ENCODE data around the gene ODF2. TPM values are rescaled to one million over a fixed set of nuclear protein-coding genes. Genes with fewer than 3 reads are reported as not detected.
A peak's percentile ranks its signal among the peaks of the same experiment; 100 is the strongest.

ODF2 gene
- total RNA-seq, 1 experiment from 2014 or later = 31.2 TPM

DNA sequence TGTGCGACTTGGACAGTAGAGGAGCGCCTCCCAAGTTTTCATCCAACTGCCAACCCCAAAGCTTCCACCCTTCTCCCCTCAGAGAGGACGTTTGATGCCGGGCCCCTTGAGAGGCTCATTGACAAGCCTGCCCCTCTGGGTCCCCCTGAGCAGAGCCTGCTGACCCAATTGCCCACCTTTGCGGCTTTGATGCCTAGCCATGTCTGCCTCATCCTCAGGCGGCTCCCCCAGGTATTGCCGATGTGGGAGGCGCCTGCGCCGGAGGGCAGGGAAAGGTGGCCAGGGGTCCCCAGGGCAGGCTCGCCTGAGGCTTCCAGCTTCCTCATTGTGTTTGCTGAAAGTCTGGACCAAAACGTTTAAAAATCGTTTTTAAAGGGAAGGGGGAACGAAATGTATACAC, 1.4 kb downstream of the ODF2 start:
- POLR2A ChIA-PET (ENCODE audit: unreplicated experiment) = no interaction called here
- TF ChIP-seq EZH2phosphoT487 (IDR thresholded peaks at IDR 0.05; ENCODE audit: borderline replicate concordance, low read length) = no peak
- TF ChIP-seq EZH2 (IDR thresholded peaks at IDR 0.05; ENCODE audit: low read length, unreplicated experiment) = no peak
- no peak for TF ChIP-seq CTCF (conservative IDR thresholded peaks at IDR 0.05; ENCODE audit: low read depth, low read length)
- no peak overlapping the region for H3K27ac ChIP-seq (ENCODE audit: low read length)

DNA sequence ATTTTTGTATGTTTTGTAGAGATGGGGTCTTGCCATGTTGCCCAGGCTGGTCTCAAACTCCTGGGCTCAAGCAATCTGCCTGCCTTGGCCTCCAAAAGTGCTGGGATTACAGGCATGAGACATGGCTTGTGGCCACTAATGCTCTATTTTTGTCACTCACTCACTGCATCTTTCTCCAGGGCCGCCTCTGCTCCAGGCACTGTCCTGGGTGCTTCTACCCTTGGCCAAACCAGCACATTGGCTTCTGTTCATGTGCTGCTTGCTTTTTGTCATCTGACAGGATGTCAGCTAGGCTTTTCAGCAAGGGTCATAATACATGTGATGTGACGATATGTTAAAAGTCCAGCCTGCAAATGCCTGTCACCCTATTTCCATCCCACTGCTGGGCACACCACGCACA, 3.2 kb downstream of the ODF2 start:
- Histone ChIP-seq H2AFZ (ENCODE audit: low read length) (no peak overlapping the region), H3K9me3 (ENCODE audit: low read length) (no peaks in the 10 kb centered on the region), H3K4me3 (ENCODE audit: low read length) (no peak overlapping the region), H3F3A (ENCODE audit: low read length, unreplicated experiment) (no peaks in the 10 kb centered on the region), H3K27ac (ENCODE audit: low read length) (no peak overlapping the region), H3K27me3 (ENCODE audit: low read length) (no peaks in the 10 kb centered on the region), H3K4me1 (ENCODE audit: insufficient read depth, low read length) (no peaks in the 10 kb centered on the region; the same call in none of the 2 replicates), H4K20me1 (ENCODE audit: low read length) (no peaks in the 10 kb centered on the region), H3K79me2 (ENCODE audit: low read length) (peaks cover 8% of the 10 kb centered on the region), H3K9me2 (replicated peaks; ENCODE audit: low read length) (no peaks in the 10 kb centered on the region), H3K4me2 (ENCODE audit: low read length) (no peak overlapping the region), H3K36me3 (ENCODE audit: low read depth, low read length) (no peaks in the 10 kb centered on the region), H3K9ac (ENCODE audit: low read length) (no peak overlapping the region)
- ChIA-PET POLR2A (ENCODE audit: unreplicated experiment) (no interaction called here), CTCF (no interaction called here)
- intact Hi-C loops (cut with micrococcal nuclease) = no loop called here
- TF ChIP-seq EZH2phosphoT487 (IDR thresholded peaks at IDR 0.05; ENCODE audit: borderline replicate concordance, low read length) = no peak
- no peak for TF ChIP-seq CTCF (conservative IDR thresholded peaks at IDR 0.05; ENCODE audit: low read depth, low read length)
- TF ChIP-seq EZH2 (IDR thresholded peaks at IDR 0.05; ENCODE audit: low read length, unreplicated experiment) = no peak
- DNase-seq (no peak), ATAC-seq (no peak)
- BruUV-seq (replicated peaks) = no TSS peak

More for the DNA sequence above, 1.4 kb downstream of the ODF2 start:
- TSS peak; percentile 45 for BruUV-seq (replicated peaks)
- H3K79me2 ChIP-seq (ENCODE audit: low read length) = peaks cover 8% of the 10 kb centered on the region
- H3K4me2 ChIP-seq (ENCODE audit: low read length) = peak overlapping the region; percentile 96
- CTCF ChIA-PET = no interaction called here
- intact Hi-C loops (cut with micrococcal nuclease) = no loop called here
- DNase-seq = no peak
- H2AFZ ChIP-seq (ENCODE audit: low read length) = peak overlapping the region; percentile 96; the same call in 1 of the 2 replicates
- peak overlapping the region; percentile 77 for H3K4me3 ChIP-seq (ENCODE audit: low read length)
- H3K9me2 ChIP-seq (replicated peaks; ENCODE audit: low read length) = no peaks in the 10 kb centered on the region
- H3K27me3 ChIP-seq (ENCODE audit: low read length) = no peaks in the 10 kb centered on the region
- no peaks in the 10 kb centered on the region for H3K36me3 ChIP-seq (ENCODE audit: low read depth, low read length)
- H3K9me3 ChIP-seq (ENCODE audit: low read length) = no peaks in the 10 kb centered on the region
- H4K20me1 ChIP-seq (ENCODE audit: low read length) = no peaks in the 10 kb centered on the region
- no peak overlapping the region for H3K9ac ChIP-seq (ENCODE audit: low read length)
- no peaks in the 10 kb centered on the region for H3F3A ChIP-seq (ENCODE audit: low read length, unreplicated experiment)
- no peak for ATAC-seq
- H3K4me1 ChIP-seq (ENCODE audit: insufficient read depth, low read length) = no peaks in the 10 kb centered on the region; the same call in none of the 2 replicates

- H3F3A ChIP-seq (ENCODE audit: low read length, unreplicated experiment) = no peaks in the 10 kb centered on the region
- H3K9ac ChIP-seq (ENCODE audit: low read length) = no peak overlapping the region
- H3K79me2 ChIP-seq (ENCODE audit: low read length) = no peaks in the 10 kb centered on the region
- POLR2A ChIA-PET (ENCODE audit: unreplicated experiment) = no interaction called here
- H4K20me1 ChIP-seq (ENCODE audit: low read length) = no peaks in the 10 kb centered on the region
- no peak for TF ChIP-seq CTCF (conservative IDR thresholded peaks at IDR 0.05; ENCODE audit: low read depth, low read length)
- TF ChIP-seq EZH2 (IDR thresholded peaks at IDR 0.05; ENCODE audit: low read length, unreplicated experiment) = no peak
- TF ChIP-seq EZH2phosphoT487 (IDR thresholded peaks at IDR 0.05; ENCODE audit: borderline replicate concordance, low read length) = no peak
- CTCF ChIA-PET = no interaction called here
- H3K4me3 ChIP-seq (ENCODE audit: low read length) = no peak overlapping the region
- no peaks in the 10 kb centered on the region for H3K27me3 ChIP-seq (ENCODE audit: low read length)
- no peaks in the 10 kb centered on the region for H3K9me3 ChIP-seq (ENCODE audit: low read length)
- intact Hi-C loops (cut with micrococcal nuclease) = no loop called here
- H2AFZ ChIP-seq (ENCODE audit: low read length) = no peak overlapping the region
- ATAC-seq = no peak
- no TSS peak for BruUV-seq (replicated peaks)
- no peaks in the 10 kb centered on the region for H3K9me2 ChIP-seq (replicated peaks; ENCODE audit: low read length)
- no peak for DNase-seq
- no peak overlapping the region for H3K4me2 ChIP-seq (ENCODE audit: low read length)
- no peaks in the 10 kb centered on the region for H3K4me1 ChIP-seq (ENCODE audit: insufficient read depth, low read length)
- no peak overlapping the region for H3K27ac ChIP-seq (ENCODE audit: low read length)
- no peaks in the 10 kb centered on the region for H3K36me3 ChIP-seq (ENCODE audit: low read depth, low read length)
Observed at GRCh38 chr9:128469070-128469469, 13.3 kb downstream of the ODF2 start.

Data from PC-3 (cell line).